Measurements from ENCODE around the gene USP13. TPM values are rescaled to one million over a fixed set of nuclear protein-coding genes. Genes with fewer than 3 reads are reported as not detected.

The USP13 gene
- total and polyA plus RNA-seq, 2 of the 13 experiments (the other 11 are each of a cell fraction or from before 2014, with no cell fraction given), result 15.9 to 36.7 TPM

DNA sequence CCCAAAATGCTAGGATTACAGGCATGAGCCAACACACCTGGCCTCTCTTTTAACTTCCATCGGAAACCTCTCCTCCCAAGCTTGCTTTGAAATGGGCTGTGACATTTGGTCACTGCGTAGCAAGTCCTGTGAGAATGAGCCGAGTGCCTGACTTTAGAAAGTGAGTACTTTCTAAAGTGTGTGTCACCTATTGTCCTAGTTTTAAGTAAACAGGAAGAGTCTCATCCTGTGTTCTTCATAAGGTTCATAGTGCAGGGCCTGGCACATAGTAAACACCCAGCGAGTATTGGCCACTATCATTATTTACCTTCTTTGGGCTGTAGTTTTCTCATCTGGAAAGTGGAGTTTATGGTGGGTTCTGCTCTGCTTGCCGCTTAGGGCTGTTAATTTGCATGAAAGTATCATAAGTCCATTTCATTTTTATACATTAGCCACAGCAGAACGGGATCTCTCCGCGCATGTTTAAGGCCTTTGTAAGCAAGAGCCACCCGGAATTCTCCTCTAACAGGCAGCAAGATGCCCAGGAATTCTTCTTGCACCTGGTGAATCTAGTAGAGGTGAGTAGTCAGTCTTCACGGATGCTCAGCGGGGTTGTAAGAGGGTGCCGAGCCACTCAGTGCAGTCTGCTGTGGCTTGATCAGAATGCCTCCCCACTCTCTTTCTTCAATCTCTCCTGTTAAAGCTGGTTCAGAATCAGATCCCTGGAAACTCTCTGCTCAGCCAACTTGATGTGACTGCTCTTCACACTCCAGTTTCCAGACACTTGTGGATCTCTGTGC is 87.2 kb downstream of the USP13 start (continued):
- no peak for TF ChIP-seq PRPF4 (IDR thresholded peaks at IDR 0.05; ENCODE audit: low read depth, low read length, poor library complexity, severe bottlenecking)
- 0 out of 2 replicates have a peak, but pooled peaks have one; percentile 54 for TF ChIP-seq ZNF256 (CRISPR knock-in tag; conservative IDR thresholded peaks at IDR 0.05)
- TF ChIP-seq ZNF430 (CRISPR knock-in tag; IDR thresholded peaks at IDR 0.05), result no peak
- no peak for TF ChIP-seq ZNF496 (CRISPR knock-in tag; IDR thresholded peaks at IDR 0.05; ENCODE audit: insufficient replicate concordance)
- TF ChIP-seq HDAC2 (CRISPR knock-in tag; IDR thresholded peaks at IDR 0.05), result peak; percentile 88
- TF ChIP-seq, protein P1, sequence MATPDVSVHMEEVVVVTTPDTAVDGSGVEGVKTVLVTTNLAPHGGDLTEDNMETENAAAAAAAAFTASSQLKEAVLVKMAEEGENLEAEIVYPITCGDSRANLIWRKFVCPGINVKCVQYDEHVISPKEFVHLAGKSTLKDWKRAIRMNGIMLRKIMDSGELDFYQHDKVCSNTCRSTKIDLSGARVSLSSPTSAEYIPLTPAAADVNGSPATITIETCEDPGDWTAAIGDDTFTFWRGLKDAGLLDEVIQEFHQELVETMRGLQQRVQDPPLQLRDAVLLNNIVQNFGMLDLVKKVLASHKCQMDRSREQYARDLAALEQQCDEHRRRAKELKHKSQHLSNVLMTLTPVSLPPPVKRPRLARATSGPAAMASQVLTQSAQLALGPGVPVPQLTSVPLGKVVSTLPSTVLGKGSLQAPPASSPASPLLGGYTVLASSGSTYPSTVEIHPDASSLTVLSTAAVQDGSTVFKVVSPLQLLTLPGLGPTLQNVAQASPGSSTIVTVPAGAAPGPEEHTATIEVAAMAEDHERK (CRISPR knock-in tag; IDR thresholded peaks at IDR 0.05; ENCODE audit: low read depth), result no peak
- no peak for TF ChIP-seq KDM5A (IDR thresholded peaks at IDR 0.05; ENCODE audit: borderline replicate concordance, low read length)
- TF ChIP-seq, protein P2, sequence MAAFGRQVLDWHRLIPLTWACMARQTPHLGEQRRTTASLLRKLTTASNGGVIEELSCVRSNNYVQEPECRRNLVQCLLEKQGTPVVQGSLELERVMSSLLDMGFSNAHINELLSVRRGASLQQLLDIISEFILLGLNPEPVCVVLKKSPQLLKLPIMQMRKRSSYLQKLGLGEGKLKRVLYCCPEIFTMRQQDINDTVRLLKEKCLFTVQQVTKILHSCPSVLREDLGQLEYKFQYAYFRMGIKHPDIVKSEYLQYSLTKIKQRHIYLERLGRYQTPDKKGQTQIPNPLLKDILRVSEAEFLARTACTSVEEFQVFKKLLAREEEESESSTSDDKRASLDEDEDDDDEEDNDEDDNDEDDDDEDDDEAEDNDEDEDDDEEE (CRISPR knock-in tag; IDR thresholded peaks at IDR 0.05), result no peak
- TF ChIP-seq ZNF75D (CRISPR knock-in tag; IDR thresholded peaks at IDR 0.05; ENCODE audit: borderline replicate concordance), result no peak
- TF ChIP-seq KLF9 (CRISPR knock-in tag; IDR thresholded peaks at IDR 0.05; ENCODE audit: low read depth), result no peak
- no peak for TF ChIP-seq ZNF644 (CRISPR knock-in tag; IDR thresholded peaks at IDR 0.05; ENCODE audit: low read depth)
- no peak for TF ChIP-seq KDM5B (CRISPR knock-in tag; IDR thresholded peaks at IDR 0.05; ENCODE audit: borderline replicate concordance)
- TF ChIP-seq, protein P3, sequence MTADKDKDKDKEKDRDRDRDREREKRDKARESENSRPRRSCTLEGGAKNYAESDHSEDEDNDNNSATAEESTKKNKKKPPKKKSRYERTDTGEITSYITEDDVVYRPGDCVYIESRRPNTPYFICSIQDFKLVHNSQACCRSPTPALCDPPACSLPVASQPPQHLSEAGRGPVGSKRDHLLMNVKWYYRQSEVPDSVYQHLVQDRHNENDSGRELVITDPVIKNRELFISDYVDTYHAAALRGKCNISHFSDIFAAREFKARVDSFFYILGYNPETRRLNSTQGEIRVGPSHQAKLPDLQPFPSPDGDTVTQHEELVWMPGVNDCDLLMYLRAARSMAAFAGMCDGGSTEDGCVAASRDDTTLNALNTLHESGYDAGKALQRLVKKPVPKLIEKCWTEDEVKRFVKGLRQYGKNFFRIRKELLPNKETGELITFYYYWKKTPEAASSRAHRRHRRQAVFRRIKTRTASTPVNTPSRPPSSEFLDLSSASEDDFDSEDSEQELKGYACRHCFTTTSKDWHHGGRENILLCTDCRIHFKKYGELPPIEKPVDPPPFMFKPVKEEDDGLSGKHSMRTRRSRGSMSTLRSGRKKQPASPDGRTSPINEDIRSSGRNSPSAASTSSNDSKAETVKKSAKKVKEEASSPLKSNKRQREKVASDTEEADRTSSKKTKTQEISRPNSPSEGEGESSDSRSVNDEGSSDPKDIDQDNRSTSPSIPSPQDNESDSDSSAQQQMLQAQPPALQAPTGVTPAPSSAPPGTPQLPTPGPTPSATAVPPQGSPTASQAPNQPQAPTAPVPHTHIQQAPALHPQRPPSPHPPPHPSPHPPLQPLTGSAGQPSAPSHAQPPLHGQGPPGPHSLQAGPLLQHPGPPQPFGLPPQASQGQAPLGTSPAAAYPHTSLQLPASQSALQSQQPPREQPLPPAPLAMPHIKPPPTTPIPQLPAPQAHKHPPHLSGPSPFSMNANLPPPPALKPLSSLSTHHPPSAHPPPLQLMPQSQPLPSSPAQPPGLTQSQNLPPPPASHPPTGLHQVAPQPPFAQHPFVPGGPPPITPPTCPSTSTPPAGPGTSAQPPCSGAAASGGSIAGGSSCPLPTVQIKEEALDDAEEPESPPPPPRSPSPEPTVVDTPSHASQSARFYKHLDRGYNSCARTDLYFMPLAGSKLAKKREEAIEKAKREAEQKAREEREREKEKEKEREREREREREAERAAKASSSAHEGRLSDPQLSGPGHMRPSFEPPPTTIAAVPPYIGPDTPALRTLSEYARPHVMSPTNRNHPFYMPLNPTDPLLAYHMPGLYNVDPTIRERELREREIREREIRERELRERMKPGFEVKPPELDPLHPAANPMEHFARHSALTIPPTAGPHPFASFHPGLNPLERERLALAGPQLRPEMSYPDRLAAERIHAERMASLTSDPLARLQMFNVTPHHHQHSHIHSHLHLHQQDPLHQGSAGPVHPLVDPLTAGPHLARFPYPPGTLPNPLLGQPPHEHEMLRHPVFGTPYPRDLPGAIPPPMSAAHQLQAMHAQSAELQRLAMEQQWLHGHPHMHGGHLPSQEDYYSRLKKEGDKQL (CRISPR knock-in tag; IDR thresholded peaks at IDR 0.05; ENCODE audit: low read depth), result peak; percentile 79
- TF ChIP-seq ZNF180 (CRISPR knock-in tag; IDR thresholded peaks at IDR 0.05; ENCODE audit: borderline replicate concordance, low read depth), result no peak
- TF ChIP-seq, protein P4, sequence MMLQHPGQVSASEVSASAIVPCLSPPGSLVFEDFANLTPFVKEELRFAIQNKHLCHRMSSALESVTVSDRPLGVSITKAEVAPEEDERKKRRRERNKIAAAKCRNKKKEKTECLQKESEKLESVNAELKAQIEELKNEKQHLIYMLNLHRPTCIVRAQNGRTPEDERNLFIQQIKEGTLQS (CRISPR knock-in tag; IDR thresholded peaks at IDR 0.05), result peak; percentile 17; the same call in 1 of the 2 replicates
- peak; percentile 52; the same call in 1 of the 3 replicates for TF ChIP-seq MXI1 (IDR thresholded peaks at IDR 0.05; ENCODE audit: borderline replicate concordance, low read depth, low read length)
- TF ChIP-seq, protein P5, sequence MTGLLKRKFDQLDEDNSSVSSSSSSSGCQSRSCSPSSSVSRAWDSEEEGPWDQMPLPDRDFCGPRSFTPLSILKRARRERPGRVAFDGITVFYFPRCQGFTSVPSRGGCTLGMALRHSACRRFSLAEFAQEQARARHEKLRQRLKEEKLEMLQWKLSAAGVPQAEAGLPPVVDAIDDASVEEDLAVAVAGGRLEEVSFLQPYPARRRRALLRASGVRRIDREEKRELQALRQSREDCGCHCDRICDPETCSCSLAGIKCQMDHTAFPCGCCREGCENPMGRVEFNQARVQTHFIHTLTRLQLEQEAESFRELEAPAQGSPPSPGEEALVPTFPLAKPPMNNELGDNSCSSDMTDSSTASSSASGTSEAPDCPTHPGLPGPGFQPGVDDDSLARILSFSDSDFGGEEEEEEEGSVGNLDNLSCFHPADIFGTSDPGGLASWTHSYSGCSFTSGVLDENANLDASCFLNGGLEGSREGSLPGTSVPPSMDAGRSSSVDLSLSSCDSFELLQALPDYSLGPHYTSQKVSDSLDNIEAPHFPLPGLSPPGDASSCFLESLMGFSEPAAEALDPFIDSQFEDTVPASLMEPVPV (CRISPR knock-in tag; IDR thresholded peaks at IDR 0.05), result no peak
- TF ChIP-seq POLR2G (IDR thresholded peaks at IDR 0.05; ENCODE audit: low read depth, low read length), result no peak
- TF ChIP-seq THAP11 (CRISPR knock-in tag; IDR thresholded peaks at IDR 0.05), result peak; percentile 45; the same call in 1 of the 2 replicates

Data from HepG2 (cell line).